Measurements from ENCODE around the gene BTBD3.

DNA sequence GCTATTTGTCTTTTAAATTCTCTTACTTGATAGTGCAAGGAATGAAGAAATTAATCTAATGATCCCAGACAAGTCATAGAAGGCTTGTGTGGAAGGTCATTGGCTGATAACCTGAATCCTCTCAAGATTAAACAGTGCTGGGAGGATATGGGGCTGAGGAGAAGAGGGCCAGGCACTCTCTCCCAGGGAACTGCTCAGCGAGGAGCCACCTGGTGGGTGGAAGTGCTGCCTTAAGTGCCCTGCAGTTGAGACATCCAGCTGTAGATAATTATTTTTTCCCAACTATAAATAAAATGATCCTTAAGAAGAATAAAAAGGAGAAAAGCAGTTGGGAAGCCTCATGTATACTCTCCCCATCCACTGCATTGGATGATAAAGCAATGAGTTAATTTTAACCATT is 47.9 kb downstream of the BTBD3 start:
- TF ChIP-seq POLR2AphosphoS5 (IDR thresholded peaks at IDR 0.05): no peak
- no peak for TF ChIP-seq POLR2A (IDR thresholded peaks at IDR 0.05)
